ENCODE results near the gene PGM2L1. TPM values are rescaled to one million over a fixed set of nuclear protein-coding genes. Genes with fewer than 3 reads are reported as not detected.

The PGM2L1 gene
- total and polyA plus RNA-seq, 4 donors, result 0.33 to 8.2 (median 1.2) TPM

- TF ChIP-seq, protein P1, sequence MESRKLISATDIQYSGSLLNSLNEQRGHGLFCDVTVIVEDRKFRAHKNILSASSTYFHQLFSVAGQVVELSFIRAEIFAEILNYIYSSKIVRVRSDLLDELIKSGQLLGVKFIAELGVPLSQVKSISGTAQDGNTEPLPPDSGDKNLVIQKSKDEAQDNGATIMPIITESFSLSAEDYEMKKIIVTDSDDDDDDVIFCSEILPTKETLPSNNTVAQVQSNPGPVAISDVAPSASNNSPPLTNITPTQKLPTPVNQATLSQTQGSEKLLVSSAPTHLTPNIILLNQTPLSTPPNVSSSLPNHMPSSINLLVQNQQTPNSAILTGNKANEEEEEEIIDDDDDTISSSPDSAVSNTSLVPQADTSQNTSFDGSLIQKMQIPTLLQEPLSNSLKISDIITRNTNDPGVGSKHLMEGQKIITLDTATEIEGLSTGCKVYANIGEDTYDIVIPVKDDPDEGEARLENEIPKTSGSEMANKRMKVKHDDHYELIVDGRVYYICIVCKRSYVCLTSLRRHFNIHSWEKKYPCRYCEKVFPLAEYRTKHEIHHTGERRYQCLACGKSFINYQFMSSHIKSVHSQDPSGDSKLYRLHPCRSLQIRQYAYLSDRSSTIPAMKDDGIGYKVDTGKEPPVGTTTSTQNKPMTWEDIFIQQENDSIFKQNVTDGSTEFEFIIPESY (IDR thresholded peaks at IDR 0.05), result no peak
- TF ChIP-seq GABPA (IDR thresholded peaks at IDR 0.05 in 1 of 2, conservative IDR thresholded peaks at IDR 0.05 in 1 of 2) (no peak), SP1 (IDR thresholded peaks at IDR 0.05) (no peak), CTCF (IDR thresholded peaks at IDR 0.05; ENCODE audit: low read depth, low read length, missing input control) (no peak), NR2F2 (IDR thresholded peaks at IDR 0.05) (no peak), REST (IDR thresholded peaks at IDR 0.05) (no peak), YY1 (IDR thresholded peaks at IDR 0.05) (no peak), JUND (IDR thresholded peaks at IDR 0.05) (no peak), RXRA (IDR thresholded peaks at IDR 0.05) (no peak), FOXA1 (IDR thresholded peaks at IDR 0.05) (no peak), RAD21 (IDR thresholded peaks at IDR 0.05) (no peak), HNF4G (IDR thresholded peaks at IDR 0.05) (no peak), TAF1 (conservative IDR thresholded peaks at IDR 0.05) (no peak), FOXA2 (IDR thresholded peaks at IDR 0.05) (no peak), HNF4A (conservative IDR thresholded peaks at IDR 0.05) (no peak), ATF3 (IDR thresholded peaks at IDR 0.05) (no peak), EGR1 (IDR thresholded peaks at IDR 0.05; ENCODE audit: low read depth in 2 of 2) (no peak), MAX (IDR thresholded peaks at IDR 0.05) (no peak)
- no peaks in the 10 kb centered on the region for H3K27me3 ChIP-seq (ENCODE audit: control insufficient read depth in 4 of 4, insufficient read depth in 4 of 4, low read length in 3 of 4)
Measured at GRCh38 chr11:74377689-74378088, 20.5 kb downstream of the PGM2L1 start.

More at GRCh38 chr11:74377689-74378088, 20.5 kb downstream of the PGM2L1 start:
- Histone ChIP-seq H3K4me1 (ENCODE audit: control insufficient read depth in 4 of 4, insufficient read depth in 4 of 4, low read length in 3 of 4) (no peaks in the 10 kb centered on the region), H3K9me3 (ENCODE audit: control insufficient read depth in 4 of 4, low read length in 3 of 4) (no peaks in the 10 kb centered on the region), H3K27ac (ENCODE audit: low read depth in 1 of 2, low read length in 2 of 2) (no peak overlapping the region), H3K9ac (ENCODE audit: low read depth in 1 of 2, low read length in 2 of 2) (no peak overlapping the region), H3K4me3 (ENCODE audit: low read depth in 1 of 3, low read length in 3 of 3) (no peak overlapping the region), H3K36me3 (ENCODE audit: control insufficient read depth in 4 of 4, insufficient read depth in 3 of 4, low read depth in 1 of 4, low read length in 3 of 4) (no peaks in the 10 kb centered on the region)
- 94% methylated on average over 3 of the region's 3 CpGs for WGBS
- no peak for DNase-seq (ENCODE audit: low spot score)

Measured in liver (tissue), 9 donors.